SK-N-SH (cell line): ENCODE results near the gene TSPO2.

ENCODE experiments used
- CHD2 ChIP-seq: fragments of 150-350 bp; IDR thresholded peaks from 2 replicates; pipeline ENCODE4 v1.6.1; 2018; ENCODE audit warnings: low read length; ENCODE audit not compliant: partially characterized antibody
- JUND ChIP-seq: IDR thresholded peaks from 2 replicates; pipeline ENCODE4 v1.4.0; 2012
- MXI1 ChIP-seq: IDR thresholded peaks from 2 replicates; pipeline ENCODE4 v1.6.1; 2012; ENCODE audit warnings: mild to moderate bottlenecking, low read depth, low read length, improper control_type of control experiment
- TAF1 ChIP-seq: IDR thresholded peaks from 2 replicates; pipeline ENCODE4 v1.6.1; 2012; ENCODE audit warnings: low read depth, mild to moderate bottlenecking, low read length, moderate library complexity, borderline replicate concordance
- YY1 ChIP-seq: IDR thresholded peaks from 2 replicates; pipeline ENCODE4 v1.4.0; 2012; ENCODE audit warnings: low read depth, mild to moderate bottlenecking
- TF ChIP-seq, protein P1 (sequence below): IDR thresholded peaks from 2 replicates; pipeline ENCODE4 v1.4.0; 2012; ENCODE audit warnings: low read depth, borderline replicate concordance
- TF ChIP-seq, protein P2 (sequence below): fragments of 200-600 bp; sonication (generic); IDR thresholded peaks from 2 replicates; pipeline ENCODE4 v1.6.1; 2017; ENCODE audit warnings: antibody characterized with exemption, mild to moderate bottlenecking, moderate library complexity
- TF ChIP-seq, protein P3 (sequence below): fragments of 150-350 bp; IDR thresholded peaks from 2 replicates; pipeline ENCODE4 v1.6.1; 2017; ENCODE audit warnings: antibody characterized with exemption, low read length, low read depth, borderline replicate concordance

GRCh38 chr6:41073203-41073967 is 31.1 kb downstream of the TSPO2 start:
- TF ChIP-seq, protein P1, sequence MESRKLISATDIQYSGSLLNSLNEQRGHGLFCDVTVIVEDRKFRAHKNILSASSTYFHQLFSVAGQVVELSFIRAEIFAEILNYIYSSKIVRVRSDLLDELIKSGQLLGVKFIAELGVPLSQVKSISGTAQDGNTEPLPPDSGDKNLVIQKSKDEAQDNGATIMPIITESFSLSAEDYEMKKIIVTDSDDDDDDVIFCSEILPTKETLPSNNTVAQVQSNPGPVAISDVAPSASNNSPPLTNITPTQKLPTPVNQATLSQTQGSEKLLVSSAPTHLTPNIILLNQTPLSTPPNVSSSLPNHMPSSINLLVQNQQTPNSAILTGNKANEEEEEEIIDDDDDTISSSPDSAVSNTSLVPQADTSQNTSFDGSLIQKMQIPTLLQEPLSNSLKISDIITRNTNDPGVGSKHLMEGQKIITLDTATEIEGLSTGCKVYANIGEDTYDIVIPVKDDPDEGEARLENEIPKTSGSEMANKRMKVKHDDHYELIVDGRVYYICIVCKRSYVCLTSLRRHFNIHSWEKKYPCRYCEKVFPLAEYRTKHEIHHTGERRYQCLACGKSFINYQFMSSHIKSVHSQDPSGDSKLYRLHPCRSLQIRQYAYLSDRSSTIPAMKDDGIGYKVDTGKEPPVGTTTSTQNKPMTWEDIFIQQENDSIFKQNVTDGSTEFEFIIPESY = no peak
- 0 out of 2 replicates have a peak, but pooled peaks have one; percentile 44 for TF ChIP-seq TAF1
- TF ChIP-seq, protein P2, sequence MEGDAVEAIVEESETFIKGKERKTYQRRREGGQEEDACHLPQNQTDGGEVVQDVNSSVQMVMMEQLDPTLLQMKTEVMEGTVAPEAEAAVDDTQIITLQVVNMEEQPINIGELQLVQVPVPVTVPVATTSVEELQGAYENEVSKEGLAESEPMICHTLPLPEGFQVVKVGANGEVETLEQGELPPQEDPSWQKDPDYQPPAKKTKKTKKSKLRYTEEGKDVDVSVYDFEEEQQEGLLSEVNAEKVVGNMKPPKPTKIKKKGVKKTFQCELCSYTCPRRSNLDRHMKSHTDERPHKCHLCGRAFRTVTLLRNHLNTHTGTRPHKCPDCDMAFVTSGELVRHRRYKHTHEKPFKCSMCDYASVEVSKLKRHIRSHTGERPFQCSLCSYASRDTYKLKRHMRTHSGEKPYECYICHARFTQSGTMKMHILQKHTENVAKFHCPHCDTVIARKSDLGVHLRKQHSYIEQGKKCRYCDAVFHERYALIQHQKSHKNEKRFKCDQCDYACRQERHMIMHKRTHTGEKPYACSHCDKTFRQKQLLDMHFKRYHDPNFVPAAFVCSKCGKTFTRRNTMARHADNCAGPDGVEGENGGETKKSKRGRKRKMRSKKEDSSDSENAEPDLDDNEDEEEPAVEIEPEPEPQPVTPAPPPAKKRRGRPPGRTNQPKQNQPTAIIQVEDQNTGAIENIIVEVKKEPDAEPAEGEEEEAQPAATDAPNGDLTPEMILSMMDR = peak; percentile 27
- no peak for TF ChIP-seq JUND
- TF ChIP-seq, protein P3, sequence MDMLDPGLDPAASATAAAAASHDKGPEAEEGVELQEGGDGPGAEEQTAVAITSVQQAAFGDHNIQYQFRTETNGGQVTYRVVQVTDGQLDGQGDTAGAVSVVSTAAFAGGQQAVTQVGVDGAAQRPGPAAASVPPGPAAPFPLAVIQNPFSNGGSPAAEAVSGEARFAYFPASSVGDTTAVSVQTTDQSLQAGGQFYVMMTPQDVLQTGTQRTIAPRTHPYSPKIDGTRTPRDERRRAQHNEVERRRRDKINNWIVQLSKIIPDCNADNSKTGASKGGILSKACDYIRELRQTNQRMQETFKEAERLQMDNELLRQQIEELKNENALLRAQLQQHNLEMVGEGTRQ = no peak
- peak; percentile 57 for TF ChIP-seq CHD2
- TF ChIP-seq MXI1 = no peak
- 0 out of 2 replicates have a peak, but pooled peaks have one; percentile 19 for TF ChIP-seq YY1
